AG04450 (cell line): ENCODE results near the gene PTPRJ. TPM values are rescaled to one million over a fixed set of nuclear protein-coding genes. Genes with fewer than 3 reads are reported as not detected.

Experiments used
- CTCF ChIA-PET: fragments of 300-600, 350-600 bp; formaldehyde crosslinking; extraction: SDS; loops from one replicate; lab custom pipeline; 2022; ENCODE audit warnings: antibody characterized with exemption, inconsistent platforms; lab: Charles Lee
- POLR2A ChIA-PET: fragments of 350-600 bp; formaldehyde crosslinking; extraction: SDS; loops from one replicate; lab custom pipeline; 2021; ENCODE audit warnings: antibody characterized with exemption, inconsistent platforms; lab: Yijun Ruan, JAX
- DNase-seq: peaks from one replicate; pipeline ENCODE4 v3.0.0-alpha.2; 2011; ENCODE audit warnings: low read depth, low spot score
- H3K27ac ChIP-seq: one replicate; pipeline ENCODE4 v1.5.1; 2012; ENCODE audit warnings: low read depth, low read length, control low read depth
- H3K27me3 ChIP-seq: one replicate; pipeline ENCODE4 v1.6.0; 2012; ENCODE audit warnings: low read length; ENCODE audit not compliant: control insufficient read depth, insufficient read depth
- H3K4me3 ChIP-seq: 2 replicates; pipeline ENCODE4 v1.5.1; 2011; ENCODE audit warnings: mild to moderate bottlenecking, low read depth, low read length, control low read depth
- H3K9me3 ChIP-seq: 2 replicates; pipeline ENCODE4 v1.5.1; 2012; ENCODE audit warnings: low read length; ENCODE audit not compliant: control insufficient read depth, insufficient read depth
- polyA plus RNA-seq: library from polyadenylated mRNA; depleted of rRNA; stranded (reverse); fragments of >200 nt; gene quantifications from 2 replicates; pipeline ENCODE4 v1.2.3, GENCODE V29; 2011
- TF ChIP-seq, protein P1 (sequence below): IDR thresholded peaks from 2 replicates; pipeline ENCODE4 v1.5.1; 2011; ENCODE audit warnings: low read depth, low read length, control low read depth, inconsistent platforms

Gene PTPRJ
- polyA plus RNA-seq, 1 experiment = 5.2 TPM

DNA sequence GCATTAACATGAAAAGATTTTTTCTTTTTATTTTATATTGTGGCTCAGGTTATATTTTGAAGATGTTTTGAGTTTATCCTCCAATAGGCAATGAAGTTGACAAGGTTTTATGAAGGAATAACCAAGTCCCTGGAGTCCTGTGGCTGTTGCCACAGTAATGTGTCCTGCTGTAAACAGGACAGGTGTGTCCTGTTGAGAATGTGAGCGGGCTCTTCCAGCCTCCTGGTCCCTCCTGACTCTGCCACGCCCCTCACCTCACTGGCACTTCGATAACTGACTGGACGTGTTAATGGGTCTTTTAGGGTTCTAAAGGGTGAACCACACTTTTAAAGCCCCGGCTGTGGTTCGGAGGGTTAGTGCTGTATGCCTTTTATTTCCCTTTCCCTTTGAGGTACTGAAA is 188.5 kb downstream of the PTPRJ start:
- H3K27me3 ChIP-seq = no peaks in the 10 kb centered on the region
- ChIA-PET POLR2A (no interaction called here), CTCF (no interaction called here)
- H3K9me3 ChIP-seq = no peaks in the 10 kb centered on the region
- H3K27ac ChIP-seq = no peak overlapping the region
- no peak for DNase-seq
- H3K4me3 ChIP-seq = no peak overlapping the region
- TF ChIP-seq, protein P1, sequence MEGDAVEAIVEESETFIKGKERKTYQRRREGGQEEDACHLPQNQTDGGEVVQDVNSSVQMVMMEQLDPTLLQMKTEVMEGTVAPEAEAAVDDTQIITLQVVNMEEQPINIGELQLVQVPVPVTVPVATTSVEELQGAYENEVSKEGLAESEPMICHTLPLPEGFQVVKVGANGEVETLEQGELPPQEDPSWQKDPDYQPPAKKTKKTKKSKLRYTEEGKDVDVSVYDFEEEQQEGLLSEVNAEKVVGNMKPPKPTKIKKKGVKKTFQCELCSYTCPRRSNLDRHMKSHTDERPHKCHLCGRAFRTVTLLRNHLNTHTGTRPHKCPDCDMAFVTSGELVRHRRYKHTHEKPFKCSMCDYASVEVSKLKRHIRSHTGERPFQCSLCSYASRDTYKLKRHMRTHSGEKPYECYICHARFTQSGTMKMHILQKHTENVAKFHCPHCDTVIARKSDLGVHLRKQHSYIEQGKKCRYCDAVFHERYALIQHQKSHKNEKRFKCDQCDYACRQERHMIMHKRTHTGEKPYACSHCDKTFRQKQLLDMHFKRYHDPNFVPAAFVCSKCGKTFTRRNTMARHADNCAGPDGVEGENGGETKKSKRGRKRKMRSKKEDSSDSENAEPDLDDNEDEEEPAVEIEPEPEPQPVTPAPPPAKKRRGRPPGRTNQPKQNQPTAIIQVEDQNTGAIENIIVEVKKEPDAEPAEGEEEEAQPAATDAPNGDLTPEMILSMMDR = no peak

DNA sequence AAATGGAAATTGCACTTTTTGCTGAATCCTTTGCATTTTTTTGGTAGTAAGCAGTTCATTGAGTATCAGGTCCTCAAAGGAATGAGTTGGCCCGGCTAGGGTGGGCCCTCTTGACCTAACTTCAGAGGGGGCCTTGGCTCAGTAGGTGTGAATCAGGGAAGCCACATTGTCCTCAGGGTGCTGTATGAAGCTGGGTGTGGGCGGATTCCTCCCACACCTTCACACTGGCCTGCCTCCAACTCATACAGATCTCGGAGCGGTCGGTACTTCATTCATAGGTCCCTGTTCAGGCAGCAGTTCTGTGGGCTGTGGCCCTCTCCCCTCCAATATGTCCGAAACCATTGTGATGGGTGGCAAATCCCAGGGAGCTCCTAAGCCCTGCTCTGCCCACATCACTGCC is 188.9 kb downstream of the PTPRJ start:
- H3K9me3 ChIP-seq = no peaks in the 10 kb centered on the region
- TF ChIP-seq, protein P1 = no peak
- DNase-seq = no peak
- peak overlapping the region; percentile 3 for H3K27ac ChIP-seq
- no peak overlapping the region for H3K4me3 ChIP-seq
- POLR2A ChIA-PET = no interaction called here
- H3K27me3 ChIP-seq = no peaks in the 10 kb centered on the region
- CTCF ChIA-PET = no interaction called here

DNA sequence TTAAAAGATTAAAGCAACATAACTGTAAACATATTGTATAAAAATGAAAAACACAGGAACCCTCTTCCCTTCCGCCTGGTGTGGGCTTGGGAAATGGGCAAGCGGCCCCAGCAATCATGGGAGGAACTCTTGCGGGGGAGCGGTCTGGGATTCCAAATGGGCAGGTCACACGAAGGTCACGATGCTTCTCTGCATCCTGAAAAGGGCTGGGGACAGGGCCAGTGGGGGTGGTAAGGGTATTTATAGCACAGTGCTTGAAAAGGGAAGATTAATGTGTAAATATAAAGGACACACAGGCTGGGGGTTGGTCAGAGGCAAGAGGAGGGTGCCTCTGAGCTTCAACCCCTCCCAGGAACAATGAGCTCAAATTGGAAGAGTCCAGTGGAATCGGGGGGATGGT is 189.4 kb downstream of the PTPRJ start:
- DNase-seq = no peak
- ChIA-PET POLR2A (no interaction called here), CTCF (interaction anchor here (0.7 kb wide), 1 partner anchor 138 kb away, joined by 3 read pairs; no protein-coding TSS in a partner anchor)
- TF ChIP-seq, protein P1 = no peak
- no peak overlapping the region for H3K4me3 ChIP-seq
- no peaks in the 10 kb centered on the region for H3K27me3 ChIP-seq
- H3K27ac ChIP-seq = peak overlapping the region; percentile 33
- H3K9me3 ChIP-seq = no peaks in the 10 kb centered on the region

DNA sequence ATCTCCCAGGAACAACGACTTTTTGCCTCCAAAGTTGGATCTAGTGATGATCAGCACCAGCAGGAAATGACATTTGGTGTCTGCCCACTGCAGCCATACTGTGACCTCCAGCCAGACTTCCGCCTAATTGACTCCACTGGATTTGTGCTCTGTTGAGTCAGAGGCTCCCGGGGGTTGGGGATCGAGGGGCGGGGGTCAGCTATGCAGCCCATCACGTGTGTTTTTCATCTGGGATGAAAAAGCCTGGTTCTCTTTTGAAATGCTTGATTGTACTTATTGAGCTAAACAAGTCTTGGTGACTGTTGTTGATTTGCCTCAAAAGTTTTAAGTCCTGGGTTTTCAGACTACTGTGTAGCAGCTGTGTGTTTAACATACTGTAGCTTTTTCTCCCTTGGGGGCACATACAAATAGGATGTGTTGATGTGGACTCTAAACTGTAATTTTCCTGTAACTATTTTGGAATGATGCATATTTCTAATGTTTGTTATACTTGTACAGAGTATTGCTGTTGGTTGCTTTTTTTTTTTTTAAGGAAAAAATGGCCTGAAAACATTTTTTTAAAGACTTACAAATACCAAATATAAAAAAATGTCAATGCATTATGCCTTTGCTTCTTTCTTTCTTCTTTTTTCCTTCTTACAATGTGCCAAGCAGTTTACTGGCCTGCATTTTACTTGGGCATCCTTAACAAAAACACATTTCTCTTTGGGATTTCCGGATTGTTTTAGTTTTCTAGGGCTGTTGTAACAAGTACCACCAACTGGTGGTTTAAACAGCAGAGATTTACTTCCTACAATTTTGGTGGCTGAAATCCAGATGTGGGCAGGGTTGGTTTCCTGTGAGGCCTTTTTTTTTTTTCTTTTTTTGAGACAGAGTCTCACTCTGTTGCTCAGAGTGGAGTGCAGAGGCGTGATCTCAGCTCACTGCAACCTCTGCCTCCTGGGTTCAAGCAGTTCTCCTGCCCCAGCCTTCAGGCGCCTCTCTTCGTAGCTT is 190.2 kb downstream of the PTPRJ start:
- Histone ChIP-seq H3K9me3 (no peaks in the 10 kb centered on the region), H3K27ac (peak overlapping the region; percentile 33), H3K27me3 (no peaks in the 10 kb centered on the region), H3K4me3 (no peak overlapping the region)
- ChIA-PET CTCF (interaction anchor here (0.7 kb wide), 1 partner anchor 137 kb away, joined by 3 read pairs; no protein-coding TSS in a partner anchor), POLR2A (no interaction called here)
- TF ChIP-seq, protein P1 = no peak
- no peak for DNase-seq
